Measurements from ENCODE around the gene MICB.
"Not testable (repeated sequence)": the region's sequence is repeated elsewhere in the genome, so short reads cannot be mapped to it uniquely, and the experiment has no call there.

MICB gene

DNA sequence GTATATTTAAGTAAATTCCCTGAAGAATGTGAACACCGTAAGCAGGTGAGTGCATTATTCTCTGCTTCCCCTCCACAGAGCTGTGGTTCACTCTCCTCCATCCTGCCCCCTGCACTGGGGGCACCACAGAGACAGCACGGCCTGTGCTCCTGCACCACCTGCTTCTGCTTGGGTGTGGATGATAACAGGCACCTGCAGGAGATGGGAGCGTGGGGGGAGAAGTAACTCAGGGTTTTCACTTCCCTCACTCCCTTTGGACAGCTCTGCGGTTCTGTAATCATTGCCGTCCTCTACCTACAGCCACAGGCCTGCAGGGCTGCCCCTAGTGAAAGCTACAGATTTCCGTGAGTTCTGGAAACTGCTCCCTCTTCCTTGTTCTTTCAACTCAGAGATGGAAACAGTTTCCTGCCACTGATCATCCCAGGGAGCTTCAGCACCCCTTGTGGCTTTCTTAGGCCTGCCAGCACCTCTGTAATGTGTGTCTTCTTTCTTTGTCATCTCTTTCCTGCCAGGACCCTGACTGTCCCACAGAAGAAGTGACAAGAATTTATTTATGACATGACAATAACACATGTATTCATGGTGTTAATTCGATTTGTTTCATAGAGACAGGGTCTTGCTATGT is 21.3 kb upstream of the MICB start:
- DNase-seq, result no peak

DNA sequence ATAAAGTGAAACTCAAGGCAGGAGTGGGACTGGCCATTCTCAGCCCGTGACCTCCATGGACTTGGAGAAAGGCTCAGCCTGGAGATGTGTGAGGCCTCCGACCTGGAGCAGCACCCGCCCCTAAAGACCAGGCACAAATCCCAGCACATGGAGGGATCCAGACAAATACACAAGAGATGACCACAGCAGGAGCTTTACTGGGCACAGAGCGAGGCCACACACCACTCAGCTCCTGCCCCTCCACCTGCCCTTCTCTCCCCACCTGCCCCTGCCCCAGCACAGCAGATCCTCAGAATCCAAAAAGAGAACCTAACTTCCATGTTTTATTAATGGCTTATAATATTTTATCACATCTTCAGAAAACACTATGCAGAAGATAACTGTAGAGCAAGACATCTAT is 20.4 kb upstream of the MICB start:
- no peak for DNase-seq

DNA sequence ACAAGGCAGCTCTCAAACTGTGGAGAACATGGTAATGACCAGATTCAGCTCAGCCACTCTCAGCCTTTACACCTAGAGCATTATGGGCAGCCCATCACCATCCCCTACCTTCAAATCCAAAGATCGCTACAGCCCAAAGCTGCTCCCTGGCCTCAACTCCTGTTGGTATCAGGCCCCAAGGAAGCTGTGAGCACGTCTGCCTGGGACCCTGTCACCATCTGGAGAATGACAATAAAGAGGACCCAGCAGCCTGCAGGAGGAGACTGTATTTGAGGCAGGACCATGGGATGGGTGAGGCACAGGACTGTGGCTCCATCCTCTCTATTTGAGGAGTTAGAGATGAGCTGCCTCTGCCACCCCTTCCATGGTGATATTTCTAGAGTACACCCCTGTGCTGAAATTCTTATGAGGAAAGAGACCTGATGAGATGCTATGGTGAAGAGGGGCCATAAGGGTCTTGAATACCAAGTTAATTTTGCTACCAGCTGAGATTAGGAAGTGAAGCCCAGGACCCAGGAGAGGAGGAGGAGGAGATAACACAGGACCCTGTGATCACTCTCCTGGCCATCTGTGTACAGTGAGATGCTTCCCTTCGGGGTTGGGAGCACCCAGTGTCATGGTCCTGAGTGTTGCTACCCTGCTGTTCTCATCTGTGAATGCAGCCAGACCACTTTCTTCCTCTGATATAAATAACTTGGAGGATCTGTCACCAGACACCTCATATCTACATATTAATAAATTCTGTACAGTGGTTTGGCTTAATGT is 19.6 kb upstream of the MICB start:
- no peak for DNase-seq

DNA sequence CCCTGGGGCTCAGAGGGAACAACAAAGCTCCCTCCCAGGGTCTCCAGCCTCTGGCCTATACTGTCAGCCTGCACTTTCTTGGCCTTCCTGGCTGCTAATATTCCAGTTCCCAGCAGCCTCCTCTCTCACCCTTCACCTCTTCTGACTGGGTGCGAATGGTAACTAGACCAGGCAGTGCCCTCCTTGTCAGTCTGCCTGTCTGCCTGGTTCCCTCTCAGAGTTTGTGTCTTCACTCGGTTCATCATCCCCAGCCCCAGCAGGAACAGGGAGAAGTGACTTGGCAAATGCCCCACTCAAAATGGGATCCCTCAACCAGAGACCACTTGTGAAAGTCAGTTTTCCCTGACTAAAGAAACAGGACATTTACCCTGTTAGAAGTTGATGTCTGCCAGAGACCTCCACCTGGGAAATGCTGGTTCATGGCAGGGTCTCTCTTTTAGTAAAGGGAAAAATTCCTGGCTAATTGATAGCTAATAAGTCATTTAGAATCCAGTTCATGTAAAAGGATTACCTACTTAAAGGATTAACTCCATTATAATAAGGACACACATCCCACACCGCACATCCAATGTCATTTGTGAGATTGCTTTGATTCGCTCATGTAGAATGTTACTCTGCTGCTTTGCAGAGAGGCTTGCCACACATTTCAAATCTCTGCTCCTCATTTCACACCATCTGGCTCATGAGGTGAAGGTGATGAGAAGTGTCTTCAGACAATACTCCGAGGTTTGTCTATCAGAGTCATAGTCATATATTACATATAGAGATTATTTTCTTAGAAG is 18.6 kb upstream of the MICB start:
- DNase-seq, result peak; percentile 15

DNA sequence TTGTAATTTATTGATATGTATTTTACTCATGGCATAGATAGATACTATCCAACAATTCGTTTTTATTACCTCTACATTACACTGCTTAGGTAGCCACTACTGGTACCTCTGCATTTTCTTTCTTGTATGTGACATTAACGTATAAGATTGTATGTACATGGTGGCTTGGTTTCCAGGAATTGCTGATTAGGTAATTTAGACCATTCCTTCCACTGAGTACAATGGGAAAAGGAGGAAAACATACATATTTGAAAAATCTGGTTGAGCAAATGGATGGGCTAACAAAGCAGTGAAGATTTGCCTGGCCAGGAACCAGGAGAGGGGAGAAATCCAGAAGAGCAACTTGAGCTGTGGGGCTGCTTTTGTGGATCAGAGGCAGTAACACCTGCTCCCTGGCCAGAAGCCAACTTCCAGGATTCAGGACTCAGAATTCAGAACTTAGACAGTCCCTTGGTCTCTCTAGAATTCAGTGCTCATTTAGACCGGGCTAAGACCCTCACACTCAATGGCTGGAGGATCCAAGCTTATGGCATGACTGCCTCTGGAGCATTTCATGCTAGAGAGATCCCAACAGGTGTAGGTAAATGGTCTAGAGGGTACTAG is 17.9 kb upstream of the MICB start:
- no peak for DNase-seq

DNA sequence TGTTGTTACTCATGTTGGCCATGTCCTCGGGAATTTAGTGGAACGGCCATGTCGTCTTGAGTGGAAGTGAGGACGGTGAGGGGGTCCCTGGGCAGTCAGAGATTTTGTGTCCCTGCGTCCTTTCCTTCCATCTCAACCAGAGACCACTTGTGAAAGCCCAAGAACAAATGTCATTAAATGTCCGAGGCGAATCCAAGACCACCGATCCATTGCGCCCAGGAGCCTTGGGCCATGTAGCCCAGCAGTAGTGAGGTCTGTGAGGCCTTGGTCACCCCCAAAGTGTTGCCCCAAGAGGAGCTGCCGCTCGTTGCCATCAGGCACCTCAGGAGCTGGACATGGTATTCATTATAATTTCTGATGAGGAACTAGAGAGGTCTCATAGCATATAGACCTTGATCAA is 17.4 kb upstream of the MICB start:
- no peak for DNase-seq

DNA sequence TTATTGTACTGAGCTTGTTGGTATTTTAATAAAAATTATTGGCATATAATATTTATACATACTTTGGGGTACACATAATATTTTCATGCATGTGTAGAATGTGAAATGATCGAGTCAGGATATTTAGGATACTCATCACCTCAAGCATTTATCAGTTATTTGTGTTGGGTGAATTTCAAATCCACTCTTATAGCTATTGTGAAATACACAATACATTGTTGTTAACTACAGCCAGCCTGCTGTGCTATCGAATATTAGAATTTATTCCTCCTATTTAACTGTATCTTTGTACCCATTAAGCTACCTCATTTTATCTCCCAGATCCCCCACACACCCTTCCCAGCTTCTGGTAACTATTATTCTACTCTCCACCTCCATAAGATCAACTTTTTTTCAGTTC is 14.6 kb upstream of the MICB start:
- DNase-seq, result no peak

DNA sequence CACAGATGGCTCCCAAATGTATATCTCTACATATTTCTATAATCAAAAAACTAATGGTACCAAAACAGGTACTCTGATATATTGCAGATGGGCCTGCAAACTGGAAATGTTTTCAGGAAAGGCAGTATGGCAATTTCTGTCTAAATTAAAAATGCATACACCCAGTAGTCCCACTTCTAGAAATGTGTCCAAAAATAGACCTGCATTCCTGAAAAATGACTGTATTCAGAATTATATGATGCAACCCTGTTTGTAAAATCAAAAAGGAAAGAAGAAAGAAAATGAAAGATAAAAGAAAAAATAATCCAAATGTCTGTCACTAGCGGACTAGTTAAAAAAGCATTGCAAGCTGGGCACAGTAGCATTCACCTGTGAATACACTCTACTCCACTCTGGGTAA is 12.9 kb upstream of the MICB start:
- DNase-seq, result no peak

DNA sequence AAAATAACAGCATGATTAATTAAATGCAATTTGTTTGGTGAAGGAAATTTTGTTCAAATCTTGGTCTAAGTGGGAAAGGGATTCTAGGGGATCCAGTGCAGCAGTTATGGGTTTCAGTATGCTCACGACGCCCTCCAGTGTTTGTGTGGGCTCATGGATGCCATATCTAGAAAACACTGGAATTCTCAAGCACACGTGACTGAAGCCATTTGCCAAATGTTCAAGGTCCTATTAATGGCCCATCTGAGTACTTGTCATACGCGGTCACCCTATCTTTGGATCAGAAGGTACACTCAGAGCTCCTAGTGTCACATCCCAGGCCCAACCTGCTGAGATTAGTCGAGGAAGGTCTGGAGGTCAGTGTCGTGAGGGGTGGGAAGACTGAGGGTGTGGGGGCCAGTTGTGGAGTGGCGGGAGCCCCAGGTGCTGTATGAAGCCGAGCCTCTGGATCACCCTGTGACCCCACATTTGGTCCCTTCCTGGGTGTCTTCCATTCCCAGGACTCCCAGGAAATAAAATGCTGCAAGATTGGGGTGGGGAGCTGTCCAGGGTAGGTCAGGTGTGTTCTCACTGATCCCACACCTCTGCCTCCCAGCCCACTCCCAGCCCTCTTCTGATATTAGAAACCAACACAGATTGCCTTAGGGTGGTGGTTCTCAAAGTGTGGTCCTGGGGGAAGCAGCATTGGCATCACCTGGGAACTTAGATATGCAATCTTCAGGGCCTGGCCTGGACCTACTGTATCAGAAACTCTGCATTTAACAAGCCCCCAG is 11.7 kb upstream of the MICB start:
- not testable (repeated sequence) for DNase-seq

DNA sequence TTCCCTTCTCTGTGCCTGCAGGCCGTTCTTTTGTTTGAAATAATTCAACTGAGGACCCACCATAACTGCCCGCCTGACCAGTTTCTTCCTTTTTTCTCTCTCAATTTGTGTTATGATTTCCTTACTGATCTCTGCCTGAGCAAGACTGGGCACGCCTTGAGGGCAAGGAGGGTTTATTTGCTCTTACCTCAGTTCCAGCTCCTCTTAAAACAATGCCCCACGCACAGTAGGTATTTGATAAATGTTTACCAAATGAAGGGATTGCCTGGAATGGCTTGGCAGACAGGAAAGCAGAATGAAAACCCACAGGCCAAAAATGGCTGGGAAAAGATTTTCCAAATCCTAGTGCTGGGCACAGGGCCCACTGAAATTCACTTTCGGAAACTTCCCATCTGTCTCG is 10.3 kb upstream of the MICB start:
- DNase-seq, result not testable (repeated sequence)

DNA sequence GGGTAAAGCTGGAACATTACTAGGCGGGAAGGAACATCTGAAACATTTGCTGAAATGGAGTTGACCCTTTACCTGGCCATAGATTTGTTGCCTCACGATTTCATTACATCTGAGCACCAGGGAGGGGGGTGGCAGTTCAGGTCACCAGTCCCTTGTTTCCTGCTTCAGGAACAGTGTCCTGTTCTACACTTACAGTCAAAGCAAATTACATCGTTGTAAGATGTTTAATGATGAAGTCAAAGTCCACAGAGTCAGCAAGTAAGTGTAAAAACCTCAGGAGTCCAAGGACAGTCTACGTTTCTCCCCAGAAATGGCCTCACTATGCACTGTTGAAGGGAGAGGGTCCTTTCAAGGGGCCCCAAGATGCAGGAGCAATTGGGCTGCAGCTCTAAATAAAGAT is 8.9 kb upstream of the MICB start:
- DNase-seq, result no peak

DNA sequence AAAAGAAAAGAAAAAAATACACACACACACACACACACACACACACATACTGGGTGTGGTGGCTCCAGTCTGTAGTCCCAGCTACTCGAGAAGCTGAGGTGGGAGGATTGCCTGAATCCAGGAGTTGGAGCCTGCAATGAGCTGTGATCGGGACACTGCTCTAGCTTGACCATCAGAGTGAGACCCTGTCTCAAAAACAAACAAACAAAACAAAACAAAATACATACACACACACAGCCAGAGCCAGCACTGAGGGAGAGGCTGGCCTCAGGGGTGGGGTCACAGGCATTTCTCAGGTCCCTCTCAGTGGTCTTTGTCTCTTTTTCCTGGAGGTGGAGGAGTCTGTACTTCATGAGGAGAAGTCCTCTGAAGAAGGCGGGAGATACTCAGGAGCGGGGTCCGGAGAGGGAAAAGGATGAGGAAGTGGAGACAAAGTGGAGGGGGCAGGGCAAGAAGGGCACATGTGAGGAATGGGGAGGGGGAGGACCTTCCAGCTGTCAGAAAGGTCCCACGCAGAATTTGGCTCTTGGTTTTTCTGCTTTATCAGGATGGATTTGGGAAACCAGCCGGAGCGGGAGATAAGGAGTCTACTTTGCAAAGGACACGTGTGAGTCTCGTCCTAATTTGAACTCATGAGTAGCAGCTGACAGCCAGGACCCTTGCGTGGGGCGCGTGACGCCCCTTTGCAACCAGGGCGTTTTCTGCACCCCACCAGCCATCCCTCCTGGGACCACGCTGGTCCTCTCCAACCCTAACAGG is 7.7 kb upstream of the MICB start:
- DNase-seq, result no peak

DNA sequence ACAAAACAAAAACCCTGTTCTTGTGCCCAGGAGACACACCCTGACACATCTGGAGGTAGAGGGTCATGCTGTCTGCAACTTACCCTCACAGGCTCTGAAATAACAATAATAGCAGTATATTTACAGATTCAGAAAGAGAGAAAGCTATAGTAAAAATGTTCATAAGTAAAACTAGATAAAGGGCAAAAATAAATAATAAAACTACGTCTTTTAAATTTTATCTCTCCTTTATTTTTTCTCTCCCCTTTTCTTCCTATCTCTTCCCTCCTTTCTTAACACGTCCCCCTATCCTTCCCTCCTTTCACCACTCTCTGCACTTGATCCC is 4.4 kb upstream of the MICB start:
- not testable (repeated sequence) for DNase-seq

DNA sequence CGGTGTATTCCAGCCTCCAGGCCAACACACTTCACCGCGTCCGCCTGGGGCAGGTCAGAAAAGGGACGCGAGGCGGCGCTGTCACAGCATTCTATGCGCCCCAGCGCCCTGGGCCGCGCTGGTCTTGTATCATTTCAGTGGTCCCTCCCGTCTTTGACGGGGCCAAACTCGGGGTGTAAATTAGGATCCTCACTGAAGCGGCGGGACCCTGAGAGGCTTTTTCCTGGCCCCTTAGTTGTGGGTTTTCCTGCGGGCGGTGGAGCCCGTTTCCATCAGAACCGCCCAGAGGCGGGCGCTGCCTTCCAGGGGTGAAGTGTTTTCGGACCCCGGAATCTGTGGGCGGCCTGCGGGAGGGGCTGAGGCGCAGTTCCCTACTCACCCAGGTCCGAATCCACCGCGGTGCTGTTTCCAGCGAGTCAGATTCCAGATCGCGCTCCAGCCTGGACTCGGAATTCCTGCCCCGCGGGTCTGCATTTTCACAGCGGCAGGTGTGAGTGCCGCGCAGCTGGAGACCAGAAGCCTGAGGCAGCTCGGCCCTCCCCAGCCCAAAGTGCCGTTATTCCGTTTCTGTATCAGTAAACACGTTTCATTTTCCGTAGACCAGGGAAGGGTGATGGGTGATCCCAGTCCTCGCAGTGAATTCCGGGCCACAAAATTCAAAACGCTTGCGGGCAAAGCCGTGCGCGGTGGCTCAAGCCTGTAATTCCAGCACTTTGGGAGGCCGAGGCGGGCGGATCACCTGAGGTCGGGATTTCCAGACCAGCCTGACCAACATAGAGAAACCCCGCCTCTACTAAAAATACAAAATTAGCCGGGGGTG is 3.9 kb upstream of the MICB start:
- peak; percentile 86 for DNase-seq

DNA sequence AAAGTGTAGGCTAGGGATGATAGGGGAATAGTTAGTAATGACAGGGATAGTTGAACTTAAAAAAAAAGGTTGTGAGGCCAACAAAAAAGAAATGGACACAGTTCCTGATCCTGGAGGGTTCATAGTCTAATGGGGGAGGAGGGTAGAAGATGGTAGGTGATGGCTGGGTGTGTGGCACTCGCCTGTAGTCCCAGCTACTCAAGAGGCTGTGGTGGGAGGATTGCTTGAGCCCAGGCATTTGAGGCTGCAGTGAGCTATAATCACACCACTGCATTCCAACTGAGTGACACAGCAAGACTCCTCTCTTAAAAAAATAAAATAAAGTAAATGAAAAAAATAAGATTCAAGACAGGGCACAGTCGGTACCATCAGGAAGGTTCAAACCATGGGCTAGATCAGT is 2.4 kb upstream of the MICB start:
- no peak for DNase-seq

DNA sequence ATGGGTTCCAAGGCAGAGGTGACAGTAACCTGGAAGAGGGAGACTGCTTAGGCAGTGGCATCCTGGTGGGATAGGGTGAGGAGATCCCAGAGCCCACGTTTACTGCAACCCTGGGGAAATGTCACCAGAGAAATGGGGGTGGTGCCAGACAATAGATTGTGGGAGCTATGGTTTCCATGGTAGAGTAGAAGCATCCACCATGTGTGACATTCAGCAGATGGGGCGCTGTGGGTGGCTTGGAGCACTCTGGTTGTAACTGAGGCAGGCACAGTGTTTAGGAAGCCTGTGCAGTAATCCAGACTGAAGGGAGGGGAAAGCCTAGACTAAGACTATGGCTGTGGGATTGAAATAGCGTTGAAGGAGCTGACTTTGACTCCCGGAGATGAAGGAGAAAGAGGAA is 1.1 kb upstream of the MICB start:
- not testable (repeated sequence) for DNase-seq

DNA sequence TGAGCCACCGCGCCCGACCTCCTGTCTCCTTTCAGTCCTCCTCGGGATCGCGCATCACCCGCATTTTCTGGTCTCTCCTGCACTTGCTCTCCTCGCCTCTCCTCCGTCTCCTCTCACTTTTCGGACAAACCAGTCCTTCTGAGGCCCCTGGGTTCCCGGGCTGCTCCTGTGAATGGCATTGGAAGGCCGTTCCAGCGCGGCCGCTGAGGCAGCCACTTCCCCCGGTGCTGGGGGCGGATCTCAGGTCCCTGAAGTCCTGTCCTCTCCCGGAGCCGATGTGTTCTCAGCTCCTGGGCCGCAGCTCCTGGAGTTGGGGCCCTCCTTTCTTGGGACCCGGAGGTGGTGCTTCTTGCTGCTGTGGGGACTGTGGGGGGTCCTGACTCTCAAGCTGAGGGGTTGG is 803 bp downstream of the MICB start:
- peak; percentile 25 for DNase-seq

DNA sequence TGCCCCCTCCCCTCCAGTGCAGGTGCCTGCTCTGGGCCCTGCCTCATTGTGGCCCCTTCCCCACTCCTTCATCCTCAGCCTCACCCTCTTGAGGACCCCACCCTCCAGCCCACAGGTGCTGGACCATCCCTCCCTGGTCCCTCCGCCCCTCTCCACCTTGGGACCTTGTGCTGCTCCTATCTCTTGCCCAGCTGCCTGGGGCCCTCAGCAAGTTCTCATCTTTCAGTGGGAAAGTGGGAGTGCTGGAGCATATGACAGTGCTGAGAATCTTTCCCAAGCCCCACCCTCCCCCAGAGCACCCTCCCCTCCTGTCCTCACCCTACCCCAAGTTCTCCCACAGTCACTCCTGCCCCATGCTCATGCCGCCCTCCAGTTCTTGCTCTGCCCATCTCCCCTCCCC is 1.7 kb downstream of the MICB start:
- not testable (repeated sequence) for DNase-seq

DNA sequence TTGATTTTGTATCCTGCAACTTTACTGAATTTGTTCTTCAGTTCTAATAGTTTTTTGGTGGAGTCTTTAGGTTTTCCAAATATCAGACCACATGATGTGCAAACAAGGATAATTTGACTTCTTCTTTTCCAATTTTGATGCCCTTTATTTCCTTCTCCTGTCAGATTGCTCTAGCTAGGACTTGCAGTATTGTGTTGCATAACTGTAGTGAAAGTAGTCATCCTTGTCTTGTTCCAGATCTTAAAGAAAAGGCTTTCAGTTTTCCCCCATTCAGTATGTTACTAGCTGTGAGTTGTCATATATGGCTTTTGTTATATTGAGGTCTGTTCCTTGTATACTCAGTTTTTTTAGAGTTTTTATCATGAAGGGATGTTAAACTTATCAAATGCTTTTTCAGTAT is 4.6 kb downstream of the MICB start:
- DNase-seq, result no peak

DNA sequence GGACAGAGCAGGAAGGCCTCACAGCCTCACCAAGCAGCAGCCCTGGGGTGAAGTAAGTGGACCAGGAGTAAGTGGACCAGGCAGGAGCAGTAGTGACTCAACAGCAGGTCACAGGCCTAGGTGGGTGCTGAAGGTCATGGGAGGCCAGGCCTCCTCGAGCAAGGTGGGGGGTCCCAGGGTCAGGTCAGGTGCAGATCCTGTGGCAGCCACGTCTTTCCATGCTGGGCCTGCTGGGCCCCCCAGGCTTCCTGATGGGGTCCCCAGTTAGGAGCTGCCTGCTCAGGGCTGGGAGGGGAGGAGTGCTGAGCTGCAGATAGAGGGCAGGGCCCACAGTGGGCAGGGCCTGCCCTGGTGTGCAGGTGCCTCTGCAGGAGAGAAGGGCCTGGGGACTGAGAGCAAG is 11.1 kb downstream of the MICB start:
- not testable (repeated sequence) for DNase-seq

DNA sequence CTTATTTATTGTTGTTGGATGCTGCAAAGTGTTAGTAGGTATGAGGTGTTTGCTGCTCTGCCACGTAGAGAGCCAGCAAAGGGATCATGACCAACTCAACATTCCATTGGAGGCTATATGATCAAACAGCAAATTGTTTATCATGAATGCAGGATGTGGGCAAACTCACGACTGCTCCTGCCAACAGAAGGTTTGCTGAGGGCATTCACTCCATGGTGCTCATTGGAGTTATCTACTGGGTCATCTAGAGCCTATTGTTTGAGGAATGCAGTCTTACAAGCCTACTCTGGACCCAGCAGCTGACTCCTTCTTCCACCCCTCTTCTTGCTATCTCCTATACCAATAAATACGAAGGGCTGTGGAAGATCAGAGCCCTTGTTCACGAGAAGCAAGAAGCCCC is 12.1 kb downstream of the MICB start:
- DNase-seq, result no peak
